PC-9 (cell line): ENCODE results near the gene TMEM117. TPM values are rescaled to one million over a fixed set of nuclear protein-coding genes. Genes with fewer than 3 reads are reported as not detected.

Experiments used
- BruUV-seq: library from RNA; stranded (reverse); fragments of 400-500 nt; replicated peaks from 2 replicates; lab custom pipeline; 2021; lab: Mats Ljungman, UMichigan
- CTCF ChIA-PET: fragments of 300-600 bp; sonication (Branson Sonifier 250); formaldehyde crosslinking; loops from one replicate; lab custom pipeline; 2022; ENCODE audit warnings: antibody characterized with exemption; lab: Charles Lee
- POLR2A ChIA-PET: fragments of 300-600 bp; sonication (Branson Sonifier 250); formaldehyde crosslinking; loops from one replicate; lab custom pipeline; 2022; ENCODE audit warnings: antibody characterized with exemption; ENCODE audit not compliant: unreplicated experiment; lab: Charles Lee
- DNase-seq, 2 experiments: peaks; one replicate each; pipeline versions ENCODE4 v3.0.0 to v3.0.0-alpha.2; 2015 to 2022; ENCODE audit warnings: mixed read lengths in 1 of 2
- H2AFZ ChIP-seq: fragments of 200-600 bp; sonication (generic); 2 replicates; pipeline ENCODE4 v1.8.1; 2017; ENCODE audit warnings: antibody characterized with exemption
- H3F3A ChIP-seq: fragments of 200-600 bp; sonication (generic); 2 replicates; pipeline ENCODE4 v1.8.1; 2017; ENCODE audit warnings: antibody characterized with exemption, mild to moderate bottlenecking, low read depth; ENCODE audit not compliant: insufficient read depth
- H3K27ac ChIP-seq: fragments of 200-600 bp; sonication (generic); 2 replicates; pipeline ENCODE4 v1.6.1; 2016; ENCODE audit warnings: mixed run types
- H3K27me3 ChIP-seq: fragments of 200-600 bp; sonication (generic); 2 replicates; pipeline ENCODE4 v1.6.1; 2016; ENCODE audit warnings: low read depth, mixed run types; ENCODE audit not compliant: insufficient read depth
- H3K36me3 ChIP-seq: fragments of 200-600 bp; sonication (generic); 2 replicates; pipeline ENCODE4 v1.6.1; 2016; ENCODE audit warnings: low read depth, mixed run types
- H3K4me1 ChIP-seq: fragments of 200-600 bp; sonication (generic); replicated peaks from 2 replicates; pipeline ENCODE4 v1.6.1; 2016; ENCODE audit warnings: mixed run types; ENCODE audit not compliant: insufficient read depth
- H3K4me2 ChIP-seq: fragments of 200-600 bp; sonication (generic); 2 replicates; pipeline ENCODE4 v1.6.1; 2017; ENCODE audit warnings: mixed run types
- H3K4me3 ChIP-seq: fragments of 200-600 bp; sonication (generic); 2 replicates; pipeline ENCODE4 v1.6.1; 2016; ENCODE audit warnings: mixed run types
- H3K79me2 ChIP-seq: fragments of 200-600 bp; sonication (generic); 2 replicates; pipeline ENCODE4 v1.6.1; 2017; ENCODE audit warnings: low read depth, mixed run types
- H3K9me2 ChIP-seq: fragments of 200-600 bp; sonication (generic); 2 replicates; pipeline ENCODE4 v1.8.1; 2017; ENCODE audit warnings: mild to moderate bottlenecking; ENCODE audit not compliant: insufficient read depth
- H3K9me3 ChIP-seq: fragments of 200-600 bp; sonication (generic); 2 replicates; pipeline ENCODE4 v1.8.1; 2016; ENCODE audit warnings: low read depth; ENCODE audit not compliant: insufficient read depth
- H4K20me1 ChIP-seq: fragments of 200-600 bp; sonication (generic); 2 replicates; pipeline ENCODE4 v1.8.1; 2017; ENCODE audit not compliant: insufficient read depth
- EZH2 ChIP-seq: fragments of 200-600 bp; sonication (generic); IDR thresholded peaks from 2 replicates; pipeline ENCODE4 v1.8.0; 2017; ENCODE audit warnings: antibody characterized with exemption, low read depth
- intact Hi-C: fragments of 100-400 bp; cut with micrococcal nuclease; formaldehyde crosslinking; loops from one replicate; pipeline ENCODE4 v1.10.0; 2022; ENCODE audit not compliant: unreplicated experiment
- total RNA-seq: library from RNA; stranded (reverse); gene quantifications from 2 replicates; pipeline ENCODE4 v1.2.3, GENCODE V29; 2021
- TF ChIP-seq, protein P1 (sequence below): fragments of 200-600 bp; sonication (generic); conservative IDR thresholded peaks from 2 replicates; pipeline ENCODE4 v1.6.1; 2017; ENCODE audit warnings: mixed run types, antibody characterized with exemption, mild to moderate bottlenecking, moderate library complexity

The TMEM117 gene
- total RNA-seq, 1 experiment from 2014 or later: 2.0 TPM

DNA sequence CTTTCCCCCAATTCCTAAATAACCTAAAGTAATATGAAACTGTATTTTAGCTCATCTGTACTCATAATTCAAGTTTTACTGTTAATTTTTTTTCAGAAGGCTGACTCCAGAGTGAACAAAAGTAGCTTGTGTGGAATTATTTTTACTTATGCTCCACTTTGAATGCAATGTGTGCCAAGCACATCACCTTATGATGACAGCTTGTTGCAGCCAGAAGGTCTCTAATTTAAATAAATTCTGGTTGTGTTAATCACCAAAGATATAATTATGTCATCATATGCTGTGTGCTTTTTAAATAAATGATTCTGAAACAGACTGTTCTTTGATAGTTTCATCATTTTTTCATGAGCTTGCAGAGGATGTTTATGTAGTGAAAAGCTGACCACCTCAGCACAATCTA lies 283.1 kb downstream of the TMEM117 start:
- no peaks in the 10 kb centered on the region for H4K20me1 ChIP-seq
- intact Hi-C loops: no loop called here
- H3K4me3 ChIP-seq: no peak overlapping the region
- no peak for DNase-seq
- TF ChIP-seq, protein P1, sequence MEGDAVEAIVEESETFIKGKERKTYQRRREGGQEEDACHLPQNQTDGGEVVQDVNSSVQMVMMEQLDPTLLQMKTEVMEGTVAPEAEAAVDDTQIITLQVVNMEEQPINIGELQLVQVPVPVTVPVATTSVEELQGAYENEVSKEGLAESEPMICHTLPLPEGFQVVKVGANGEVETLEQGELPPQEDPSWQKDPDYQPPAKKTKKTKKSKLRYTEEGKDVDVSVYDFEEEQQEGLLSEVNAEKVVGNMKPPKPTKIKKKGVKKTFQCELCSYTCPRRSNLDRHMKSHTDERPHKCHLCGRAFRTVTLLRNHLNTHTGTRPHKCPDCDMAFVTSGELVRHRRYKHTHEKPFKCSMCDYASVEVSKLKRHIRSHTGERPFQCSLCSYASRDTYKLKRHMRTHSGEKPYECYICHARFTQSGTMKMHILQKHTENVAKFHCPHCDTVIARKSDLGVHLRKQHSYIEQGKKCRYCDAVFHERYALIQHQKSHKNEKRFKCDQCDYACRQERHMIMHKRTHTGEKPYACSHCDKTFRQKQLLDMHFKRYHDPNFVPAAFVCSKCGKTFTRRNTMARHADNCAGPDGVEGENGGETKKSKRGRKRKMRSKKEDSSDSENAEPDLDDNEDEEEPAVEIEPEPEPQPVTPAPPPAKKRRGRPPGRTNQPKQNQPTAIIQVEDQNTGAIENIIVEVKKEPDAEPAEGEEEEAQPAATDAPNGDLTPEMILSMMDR: no peak
- no peak for TF ChIP-seq EZH2
- BruUV-seq: no TSS peak
- H2AFZ ChIP-seq: no peak overlapping the region
- no peak overlapping the region for H3K4me2 ChIP-seq
- H3K9me2 ChIP-seq: no peaks in the 10 kb centered on the region; the same call in 1 of the 2 replicates
- no peaks in the 10 kb centered on the region for H3K4me1 ChIP-seq
- H3K36me3 ChIP-seq: no peaks in the 10 kb centered on the region
- H3F3A ChIP-seq: no peaks in the 10 kb centered on the region
- H3K27me3 ChIP-seq: no peaks in the 10 kb centered on the region
- ChIA-PET POLR2A (no interaction called here), CTCF (no interaction called here)
- H3K79me2 ChIP-seq: no peaks in the 10 kb centered on the region
- H3K9me3 ChIP-seq: no peaks in the 10 kb centered on the region
- no peak overlapping the region for H3K27ac ChIP-seq

DNA sequence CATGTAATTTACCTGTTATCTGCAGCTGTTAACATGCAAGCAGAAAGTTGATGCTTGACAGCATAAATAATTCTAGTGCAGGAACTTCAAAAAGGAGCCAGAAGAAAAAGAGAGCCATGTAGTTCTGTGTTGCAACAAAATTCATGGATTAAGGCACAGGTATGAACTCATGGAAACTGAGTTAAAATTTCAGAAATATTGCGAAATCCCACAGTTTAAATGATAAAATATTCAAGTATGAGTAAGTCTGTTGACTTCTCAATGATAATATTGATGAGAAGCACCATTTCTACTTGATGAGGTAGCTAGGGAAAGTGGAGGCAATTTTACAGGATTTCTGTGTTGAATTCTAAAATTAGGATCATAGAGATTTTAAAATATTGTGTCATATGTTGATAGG lies 290.9 kb downstream of the TMEM117 start:
- H3K4me2 ChIP-seq: no peak overlapping the region
- H3K27ac ChIP-seq: no peak overlapping the region
- intact Hi-C loops: no loop called here
- no peaks in the 10 kb centered on the region for H3K36me3 ChIP-seq
- ChIA-PET CTCF (no interaction called here), POLR2A (no interaction called here)
- TF ChIP-seq EZH2: no peak
- TF ChIP-seq, protein P1: no peak
- H3K4me3 ChIP-seq: no peak overlapping the region
- no peaks in the 10 kb centered on the region for H3K9me3 ChIP-seq
- H3F3A ChIP-seq: no peaks in the 10 kb centered on the region
- no peaks in the 10 kb centered on the region for H3K27me3 ChIP-seq
- DNase-seq: no peak
- no peaks in the 10 kb centered on the region; the same call in none of the 2 replicates for H3K9me2 ChIP-seq
- no TSS peak for BruUV-seq
- H3K79me2 ChIP-seq: no peaks in the 10 kb centered on the region
- no peaks in the 10 kb centered on the region for H3K4me1 ChIP-seq
- no peaks in the 10 kb centered on the region for H4K20me1 ChIP-seq
- no peak overlapping the region for H2AFZ ChIP-seq

DNA sequence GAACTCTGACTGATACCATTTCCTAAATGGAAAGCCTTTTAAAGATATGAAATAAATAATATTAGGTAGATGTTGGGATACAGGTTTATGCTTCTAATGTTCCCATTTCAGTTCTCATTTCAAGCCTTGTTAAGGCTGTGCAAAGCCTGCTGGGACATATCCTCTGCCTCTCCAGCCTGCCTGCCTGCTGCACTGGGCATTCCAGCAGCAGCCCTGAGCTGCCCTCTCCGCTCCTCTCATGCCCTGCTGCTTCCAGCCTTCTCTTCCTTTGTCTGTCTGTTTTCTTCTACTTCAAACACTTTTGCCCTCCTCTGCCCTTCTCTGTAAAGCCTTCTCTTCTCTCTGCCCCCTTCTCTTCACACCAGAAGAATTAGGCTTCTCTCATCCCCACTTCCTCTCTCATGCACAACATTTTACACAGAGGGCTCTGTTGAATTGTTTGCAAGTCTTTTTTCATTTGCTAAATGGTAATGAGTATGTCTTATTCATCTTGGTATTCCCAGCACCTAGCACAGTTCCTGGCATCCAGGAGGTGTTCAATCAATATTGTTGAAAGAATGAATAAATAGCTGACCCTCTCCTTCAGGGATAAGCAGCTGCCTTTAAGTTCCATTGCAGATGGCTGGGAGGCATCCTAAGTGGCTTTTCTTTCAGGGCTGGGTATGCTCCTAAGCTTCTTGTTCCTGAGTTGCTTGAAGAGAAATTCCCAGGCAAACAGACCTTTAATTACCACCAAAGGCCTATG lies 292.3 kb downstream of the TMEM117 start:
- POLR2A ChIA-PET: no interaction called here
- no TSS peak for BruUV-seq
- H4K20me1 ChIP-seq: no peaks in the 10 kb centered on the region

More for the DNA sequence above, 292.3 kb downstream of the TMEM117 start:
- TF ChIP-seq, protein P1: no peak
- TF ChIP-seq EZH2: no peak
- DNase-seq: no peak
- Histone ChIP-seq H3K9me3 (no peaks in the 10 kb centered on the region), H3K4me2 (no peak overlapping the region), H3K79me2 (no peaks in the 10 kb centered on the region), H3K27ac (no peak overlapping the region), H3K4me1 (no peaks in the 10 kb centered on the region), H2AFZ (no peak overlapping the region), H3K9me2 (no peaks in the 10 kb centered on the region; the same call in none of the 2 replicates), H3K4me3 (no peak overlapping the region), H3K36me3 (no peaks in the 10 kb centered on the region), H3K27me3 (no peaks in the 10 kb centered on the region), H3F3A (no peaks in the 10 kb centered on the region)
- CTCF ChIA-PET: no interaction called here
- intact Hi-C loops: no loop called here
